Left forelimb (tissue), 1 donor: ENCODE results near the gene EGFLAM.
"Not testable (repeated sequence)": the region's sequence is repeated elsewhere in the genome, so short reads cannot be mapped to it uniquely, and the experiment has no call there.

Experiments
- DNase-seq: peaks from one replicate; pipeline ENCODE4 v3.0.0-alpha.2; 2018; ENCODE audit warnings: low spot score

Gene EGFLAM

GRCh38 chr5:38329132-38329715, 70.9 kb downstream of the EGFLAM start:
- DNase-seq: no peak

GRCh38 chr5:38330207-38330606, 71.8 kb downstream of the EGFLAM start:
- DNase-seq: no peak

GRCh38 chr5:38331831-38332230, 73.5 kb downstream of the EGFLAM start:
- DNase-seq: no peak

- DNase-seq: not testable (repeated sequence)
These were observed 74.8 kb downstream of the EGFLAM start for GRCh38 chr5:38333181-38333580.

- DNase-seq: no peak
These were observed 80.1 kb downstream of the EGFLAM start for GRCh38 chr5:38338455-38338854.

- no peak for DNase-seq
These were observed 81.1 kb downstream of the EGFLAM start for GRCh38 chr5:38339446-38339845.

- DNase-seq: no peak
These were observed 82.7 kb downstream of the EGFLAM start for GRCh38 chr5:38341056-38341455.

- DNase-seq: no peak
These were observed 83.3 kb downstream of the EGFLAM start for GRCh38 chr5:38341641-38342040.

- no peak for DNase-seq
These were observed 83.9 kb downstream of the EGFLAM start for GRCh38 chr5:38342261-38342660.

GRCh38 chr5:38344891-38345290, 86.5 kb downstream of the EGFLAM start:
- no peak for DNase-seq

- DNase-seq: no peak
These were observed 88.2 kb downstream of the EGFLAM start for GRCh38 chr5:38346593-38346992.

- no peak for DNase-seq
These were observed 88.8 kb downstream of the EGFLAM start for GRCh38 chr5:38347040-38347763.

- DNase-seq: no peak
These were observed 89.5 kb downstream of the EGFLAM start for GRCh38 chr5:38347896-38348295.

- DNase-seq: no peak
These were observed 102.1 kb downstream of the EGFLAM start for GRCh38 chr5:38360323-38361061.

GRCh38 chr5:38362713-38363112, 104.4 kb downstream of the EGFLAM start:
- no peak for DNase-seq

- no peak for DNase-seq
These were observed 106.5 kb downstream of the EGFLAM start for GRCh38 chr5:38364825-38365224.

GRCh38 chr5:38367410-38367809, 109.1 kb downstream of the EGFLAM start:
- no peak for DNase-seq

- DNase-seq: no peak
These were observed 109.6 kb downstream of the EGFLAM start for GRCh38 chr5:38367966-38368365.

GRCh38 chr5:38369692-38370091, 111.3 kb downstream of the EGFLAM start:
- no peak for DNase-seq

- DNase-seq: no peak
These were observed 112.2 kb downstream of the EGFLAM start for GRCh38 chr5:38370358-38371100.

- DNase-seq: no peak
These were observed 113.2 kb downstream of the EGFLAM start for GRCh38 chr5:38371596-38371995.

- DNase-seq: no peak
These were observed 115.4 kb downstream of the EGFLAM start for GRCh38 chr5:38373743-38374142.
